Spleen (tissue), 7 donors: ENCODE results near the gene DGKB.
"Not testable (repeated sequence)": the region's sequence is repeated elsewhere in the genome, so short reads cannot be mapped to it uniquely, and the experiment has no call there.

Experiments used
- POLR2A ChIP-seq, 3 donors: fragments of 450-650 bp; IDR thresholded peaks; one replicate each; pipeline ENCODE4 v1.5.1; 2017; ENCODE audit warnings: antibody characterized with exemption in 3 of 3, mild to moderate bottlenecking in 1 of 3
- TF ChIP-seq, protein P1 (sequence below), 11 experiments: fragments of 200-600 bp in 7 of 11; fragments of 450-650 bp in 4 of 11; sonication (generic) in 4 of 11; IDR thresholded peaks in 8 of 11; conservative IDR thresholded peaks in 3 of 11; 1 replicate in 7 of 11; 2 replicates in 4 of 11; pipeline versions ENCODE4 v1.4.0 to v1.8.0; 2016 to 2021; ENCODE audit warnings: antibody characterized with exemption in 11 of 11, inconsistent platforms in 4 of 11, mild to moderate bottlenecking in 1 of 11
- donor health status: DM: no; HTN: no; CAD: no; lungs with moderate emphysema.
- donor health status: DM: no; HTN: no; CAD: no.
- donor health status: DM: no; HTN: no; CAD: no.

DNA sequence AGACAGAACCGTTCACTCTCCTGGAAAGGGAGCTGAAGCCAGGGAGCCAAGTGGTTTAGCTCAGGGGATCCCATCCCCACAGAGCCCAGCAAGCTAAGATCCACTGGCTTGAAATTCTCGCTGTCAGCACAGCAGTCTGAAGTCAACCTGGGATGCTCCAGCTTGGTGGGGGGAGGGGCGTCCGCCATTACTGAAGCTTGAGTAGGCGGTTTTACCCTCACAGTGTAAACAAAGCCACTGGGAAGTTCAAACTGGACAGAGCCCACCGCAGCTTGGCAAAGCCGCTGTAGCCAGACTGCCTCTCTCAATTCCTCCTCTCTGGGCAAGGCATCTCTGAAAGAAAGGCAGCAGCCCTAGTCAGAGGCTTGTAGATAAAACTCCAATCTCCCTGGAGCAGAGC lies 443.7 kb downstream of the DGKB start:
- TF ChIP-seq POLR2A (IDR thresholded peaks at IDR 0.05) = not testable (repeated sequence)
- TF ChIP-seq, protein P1, sequence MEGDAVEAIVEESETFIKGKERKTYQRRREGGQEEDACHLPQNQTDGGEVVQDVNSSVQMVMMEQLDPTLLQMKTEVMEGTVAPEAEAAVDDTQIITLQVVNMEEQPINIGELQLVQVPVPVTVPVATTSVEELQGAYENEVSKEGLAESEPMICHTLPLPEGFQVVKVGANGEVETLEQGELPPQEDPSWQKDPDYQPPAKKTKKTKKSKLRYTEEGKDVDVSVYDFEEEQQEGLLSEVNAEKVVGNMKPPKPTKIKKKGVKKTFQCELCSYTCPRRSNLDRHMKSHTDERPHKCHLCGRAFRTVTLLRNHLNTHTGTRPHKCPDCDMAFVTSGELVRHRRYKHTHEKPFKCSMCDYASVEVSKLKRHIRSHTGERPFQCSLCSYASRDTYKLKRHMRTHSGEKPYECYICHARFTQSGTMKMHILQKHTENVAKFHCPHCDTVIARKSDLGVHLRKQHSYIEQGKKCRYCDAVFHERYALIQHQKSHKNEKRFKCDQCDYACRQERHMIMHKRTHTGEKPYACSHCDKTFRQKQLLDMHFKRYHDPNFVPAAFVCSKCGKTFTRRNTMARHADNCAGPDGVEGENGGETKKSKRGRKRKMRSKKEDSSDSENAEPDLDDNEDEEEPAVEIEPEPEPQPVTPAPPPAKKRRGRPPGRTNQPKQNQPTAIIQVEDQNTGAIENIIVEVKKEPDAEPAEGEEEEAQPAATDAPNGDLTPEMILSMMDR (IDR thresholded peaks at IDR 0.05 in 8 of 11, conservative IDR thresholded peaks at IDR 0.05 in 3 of 11) = not testable (repeated sequence)
